ENCODE data around the gene ZNF146.

DNA sequence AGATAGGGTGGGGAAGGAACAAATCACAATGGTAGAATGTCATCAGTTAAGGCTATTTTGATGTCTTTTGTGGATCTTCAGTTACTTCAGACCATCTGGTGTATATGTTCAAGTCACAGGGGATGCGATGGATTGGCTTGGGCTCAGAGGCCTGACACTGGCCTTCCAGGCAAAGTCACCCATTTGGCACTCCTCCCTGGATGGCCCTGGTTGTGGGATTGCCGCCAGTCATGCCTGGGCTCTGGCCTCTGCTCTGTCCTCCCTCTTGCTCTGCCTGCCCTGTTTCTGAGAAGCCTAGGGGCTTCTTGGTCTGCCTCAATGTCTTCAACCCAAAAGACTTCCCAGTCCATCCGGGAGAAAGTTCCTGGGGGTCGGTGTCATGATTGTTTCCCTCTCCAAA, 50.2 kb downstream of the ZNF146 start:
- TF ChIP-seq, protein P1, sequence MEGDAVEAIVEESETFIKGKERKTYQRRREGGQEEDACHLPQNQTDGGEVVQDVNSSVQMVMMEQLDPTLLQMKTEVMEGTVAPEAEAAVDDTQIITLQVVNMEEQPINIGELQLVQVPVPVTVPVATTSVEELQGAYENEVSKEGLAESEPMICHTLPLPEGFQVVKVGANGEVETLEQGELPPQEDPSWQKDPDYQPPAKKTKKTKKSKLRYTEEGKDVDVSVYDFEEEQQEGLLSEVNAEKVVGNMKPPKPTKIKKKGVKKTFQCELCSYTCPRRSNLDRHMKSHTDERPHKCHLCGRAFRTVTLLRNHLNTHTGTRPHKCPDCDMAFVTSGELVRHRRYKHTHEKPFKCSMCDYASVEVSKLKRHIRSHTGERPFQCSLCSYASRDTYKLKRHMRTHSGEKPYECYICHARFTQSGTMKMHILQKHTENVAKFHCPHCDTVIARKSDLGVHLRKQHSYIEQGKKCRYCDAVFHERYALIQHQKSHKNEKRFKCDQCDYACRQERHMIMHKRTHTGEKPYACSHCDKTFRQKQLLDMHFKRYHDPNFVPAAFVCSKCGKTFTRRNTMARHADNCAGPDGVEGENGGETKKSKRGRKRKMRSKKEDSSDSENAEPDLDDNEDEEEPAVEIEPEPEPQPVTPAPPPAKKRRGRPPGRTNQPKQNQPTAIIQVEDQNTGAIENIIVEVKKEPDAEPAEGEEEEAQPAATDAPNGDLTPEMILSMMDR (IDR thresholded peaks at IDR 0.05) = no peak
- no peak for TF ChIP-seq POLR2A (IDR thresholded peaks at IDR 0.05)

Data from thyroid gland (tissue), 4 donors.